Upper lobe of left lung (tissue), 4 donors: Measurements from ENCODE around the gene DNAJB5.

ENCODE experiments used
- CTCF ChIP-seq, 6 experiments: fragments of 450-650 bp in 4 of 6; fragments of 200-600 bp in 2 of 6; sonication (generic) in 2 of 6; IDR thresholded peaks; one replicate each; pipeline ENCODE4 v1.5.1; 2016 to 2019; ENCODE audit warnings: antibody characterized with exemption in 6 of 6
- POLR2A ChIP-seq, 4 donors: fragments of 450-650 bp; IDR thresholded peaks; one replicate each; pipeline ENCODE4 v1.5.1; 2016 to 2017; ENCODE audit warnings: antibody characterized with exemption in 4 of 4, mild to moderate bottlenecking in 2 of 4

GRCh38 chr9:34990908-34991606 is 1.5 kb downstream of the DNAJB5 start:
- TF ChIP-seq POLR2A (IDR thresholded peaks at IDR 0.05) (no peak), CTCF (IDR thresholded peaks at IDR 0.05) (no peak)
